HEK293 (cell line): ENCODE data around the gene MANF.

Experiments
- CTCF ChIA-PET: fragments of 350-600 bp; formaldehyde crosslinking; extraction: SDS; loops from one replicate; lab custom pipeline; 2021; ENCODE audit warnings: antibody characterized with exemption; lab: Yijun Ruan, JAX
- POLR2A ChIA-PET: fragments of 300-600 bp; formaldehyde crosslinking; extraction: SDS; loops from one replicate; lab custom pipeline; 2020; ENCODE audit warnings: antibody characterized with exemption, inconsistent platforms; lab: Yijun Ruan, JAX
- H3K27ac ChIP-seq: fragments of 200-500 bp; sonication (Bioruptor generic); 2 replicates; pipeline ENCODE4 v1.5.1; 2014; ENCODE audit warnings: low read depth, low read length, control low read depth, inconsistent platforms; ENCODE audit errors: extremely low read depth
- H3K36me3 ChIP-seq, 2 experiments: fragments of 200-500 bp in 1 of 2; sonication (Bioruptor generic) in 1 of 2; 1 replicate in 1 of 2; 2 replicates in 1 of 2; pipeline ENCODE4 v1.5.1; 2014 to 2017; ENCODE audit warnings: inconsistent platforms in 2 of 2, low read length in 2 of 2; ENCODE audit not compliant: control insufficient read depth in 2 of 2, insufficient read depth in 1 of 2
- H3K4me1 ChIP-seq: fragments of 200-500 bp; sonication (Bioruptor generic); 2 replicates; pipeline ENCODE4 v1.5.1; 2014; ENCODE audit warnings: mild to moderate bottlenecking, low read length, inconsistent platforms; ENCODE audit not compliant: control insufficient read depth, insufficient read depth
- H3K4me3 ChIP-seq: 2 replicates; pipeline ENCODE4 v1.5.1; 2011; ENCODE audit warnings: low read depth, mild to moderate bottlenecking, control low read depth, low read length, moderate library complexity
- H3K9me3 ChIP-seq: fragments of 200-500 bp; sonication (Bioruptor generic); 2 replicates; pipeline ENCODE4 v1.5.1; 2014; ENCODE audit warnings: low read depth, low read length, inconsistent platforms; ENCODE audit not compliant: control insufficient read depth, insufficient read depth
- EGR2 ChIP-seq: fragments of 450-650 bp; formaldehyde crosslinking; IDR thresholded peaks from 2 replicates; pipeline ENCODE4 v1.5.1; 2016; ENCODE audit warnings: low read depth, missing biosample characterization, missing genetic modification characterization
- GFI1B ChIP-seq: fragments of 450-650 bp; formaldehyde crosslinking; IDR thresholded peaks from 2 replicates; pipeline ENCODE4 v1.5.1; 2016; ENCODE audit warnings: missing biosample characterization, missing genetic modification characterization
- HOXA7 ChIP-seq: sonication (generic); formaldehyde crosslinking; IDR thresholded peaks from 2 replicates; pipeline ENCODE4 v1.8.1; 2022; ENCODE audit warnings: missing genetic modification reagents, borderline replicate concordance
- PATZ1 ChIP-seq: fragments of 450-650 bp; formaldehyde crosslinking; IDR thresholded peaks from 2 replicates; pipeline ENCODE4 v1.5.1; 2016; ENCODE audit warnings: missing biosample characterization, missing genetic modification characterization
- RBAK ChIP-seq: fragments of 450-650 bp; formaldehyde crosslinking; IDR thresholded peaks from 2 replicates; pipeline ENCODE4 v1.5.1; 2016; ENCODE audit warnings: missing biosample characterization, missing genetic modification characterization
- ZBTB1 ChIP-seq: fragments of 450-650 bp; formaldehyde crosslinking; IDR thresholded peaks from 2 replicates; pipeline ENCODE4 v1.5.1; 2016; ENCODE audit warnings: missing biosample characterization, missing genetic modification characterization
- ZBTB21 ChIP-seq: fragments of 450-650 bp; formaldehyde crosslinking; IDR thresholded peaks from 2 replicates; pipeline ENCODE4 v1.5.1; 2017; ENCODE audit warnings: missing biosample characterization, missing genetic modification characterization
- ZBTB48 ChIP-seq: fragments of 450-650 bp; formaldehyde crosslinking; IDR thresholded peaks from 2 replicates; pipeline ENCODE4 v1.5.1; 2016; ENCODE audit warnings: missing biosample characterization, missing genetic modification characterization
- ZBTB8A ChIP-seq: fragments of 450-650 bp; formaldehyde crosslinking; IDR thresholded peaks from 2 replicates; pipeline ENCODE4 v1.5.1; 2016; ENCODE audit warnings: missing biosample characterization, missing genetic modification characterization
- ZFHX2 ChIP-seq: fragments of 450-650 bp; formaldehyde crosslinking; conservative IDR thresholded peaks from 2 replicates; pipeline ENCODE4 v1.5.1; 2016; ENCODE audit warnings: missing biosample characterization, missing genetic modification characterization
- ZNF10 ChIP-seq: fragments of 450-650 bp; formaldehyde crosslinking; IDR thresholded peaks from 2 replicates; pipeline ENCODE4 v1.5.1; 2017; ENCODE audit warnings: missing biosample characterization, missing genetic modification characterization
- ZNF112 ChIP-seq: fragments of 450-650 bp; formaldehyde crosslinking; IDR thresholded peaks from 2 replicates; pipeline ENCODE4 v1.5.0; 2017; ENCODE audit warnings: missing biosample characterization, missing genetic modification characterization
- ZNF155 ChIP-seq: fragments of 450-650 bp; formaldehyde crosslinking; IDR thresholded peaks from 2 replicates; pipeline ENCODE4 v1.5.1; 2016; ENCODE audit warnings: missing biosample characterization, missing genetic modification characterization
- ZNF169 ChIP-seq: fragments of 450-650 bp; formaldehyde crosslinking; IDR thresholded peaks from 2 replicates; pipeline ENCODE4 v1.5.1; 2016; ENCODE audit warnings: missing biosample characterization, missing genetic modification characterization
- ZNF19 ChIP-seq: fragments of 450-650 bp; formaldehyde crosslinking; IDR thresholded peaks from 2 replicates; pipeline ENCODE4; 2016; ENCODE audit warnings: missing biosample characterization, missing genetic modification characterization, low read depth
- ZNF23 ChIP-seq: fragments of 450-650 bp; formaldehyde crosslinking; IDR thresholded peaks from 2 replicates; pipeline ENCODE4 v1.5.1; 2016; ENCODE audit warnings: missing biosample characterization, missing genetic modification characterization, borderline replicate concordance
- ZNF248 ChIP-seq: fragments of 450-650 bp; formaldehyde crosslinking; IDR thresholded peaks from 2 replicates; pipeline ENCODE4 v1.5.1; 2017; ENCODE audit warnings: missing biosample characterization, missing genetic modification characterization
- ZNF548 ChIP-seq: fragments of 450-650 bp; formaldehyde crosslinking; IDR thresholded peaks from 2 replicates; pipeline ENCODE4 v1.5.1; 2016; ENCODE audit warnings: missing biosample characterization, missing genetic modification characterization
- ZNF704 ChIP-seq: fragments of 450-650 bp; formaldehyde crosslinking; IDR thresholded peaks from 2 replicates; pipeline ENCODE4 v1.5.1; 2016; ENCODE audit warnings: missing biosample characterization, missing genetic modification characterization
- ZNF830 ChIP-seq: fragments of 450-650 bp; IDR thresholded peaks from 2 replicates; pipeline ENCODE4 v1.5.0; 2018; ENCODE audit warnings: missing biosample characterization, missing genetic modification characterization, low read depth, mild to moderate bottlenecking, moderate library complexity
- TF ChIP-seq, protein P1 (sequence below): fragments of 450-650 bp; formaldehyde crosslinking; IDR thresholded peaks from 2 replicates; pipeline ENCODE4 v1.5.1; 2016; ENCODE audit warnings: missing biosample characterization, missing genetic modification characterization, borderline replicate concordance
- TF ChIP-seq, protein P2 (sequence below): fragments of 450-650 bp; formaldehyde crosslinking; IDR thresholded peaks from 2 replicates; pipeline ENCODE4 v1.5.1; 2016; ENCODE audit warnings: missing biosample characterization, missing genetic modification characterization, low read depth
- TF ChIP-seq, protein P3 (sequence below): fragments of 450-650 bp; formaldehyde crosslinking; IDR thresholded peaks from 2 replicates; pipeline ENCODE4 v1.5.1; 2016; ENCODE audit warnings: missing biosample characterization, missing genetic modification characterization
- TF ChIP-seq, protein P4 (sequence below): fragments of 450-650 bp; formaldehyde crosslinking; IDR thresholded peaks from 2 replicates; pipeline ENCODE4; 2016; ENCODE audit warnings: missing biosample characterization, missing genetic modification characterization

Gene MANF

GRCh38 chr3:51422211-51422610, 37.1 kb downstream of the MANF start (continued):
- TF ChIP-seq EGR2 = no peak
- TF ChIP-seq ZNF704 = no peak

- POLR2A ChIA-PET = no interaction called here
Measured at GRCh38 chr3:51426921-51427320, 41.8 kb downstream of the MANF start.

DNA sequence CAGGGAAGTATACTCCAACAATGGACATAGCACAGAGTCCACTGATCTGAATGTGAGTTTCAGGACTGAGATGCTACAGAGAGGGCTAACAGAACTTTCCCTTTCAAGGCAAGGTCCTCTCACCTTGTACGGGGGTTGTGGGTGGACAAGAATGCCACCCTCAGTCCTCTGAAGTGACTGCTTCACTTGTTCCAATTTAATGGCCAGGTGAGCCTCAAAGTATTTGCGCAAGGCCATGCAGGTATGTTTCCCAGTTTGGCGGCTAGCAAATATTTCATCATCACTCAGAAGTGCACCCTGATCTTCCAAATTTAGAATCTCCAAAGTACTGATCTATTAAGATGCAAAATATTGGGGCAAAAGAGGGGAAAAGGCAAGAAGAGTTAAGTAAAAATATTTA, 44.0 kb downstream of the MANF start:
- H3K4me1 ChIP-seq = no peaks in the 10 kb centered on the region
- H3K4me3 ChIP-seq = no peak overlapping the region
- no peaks in the 10 kb centered on the region for H3K9me3 ChIP-seq
- no peak for TF ChIP-seq ZBTB21
- TF ChIP-seq, protein P1, sequence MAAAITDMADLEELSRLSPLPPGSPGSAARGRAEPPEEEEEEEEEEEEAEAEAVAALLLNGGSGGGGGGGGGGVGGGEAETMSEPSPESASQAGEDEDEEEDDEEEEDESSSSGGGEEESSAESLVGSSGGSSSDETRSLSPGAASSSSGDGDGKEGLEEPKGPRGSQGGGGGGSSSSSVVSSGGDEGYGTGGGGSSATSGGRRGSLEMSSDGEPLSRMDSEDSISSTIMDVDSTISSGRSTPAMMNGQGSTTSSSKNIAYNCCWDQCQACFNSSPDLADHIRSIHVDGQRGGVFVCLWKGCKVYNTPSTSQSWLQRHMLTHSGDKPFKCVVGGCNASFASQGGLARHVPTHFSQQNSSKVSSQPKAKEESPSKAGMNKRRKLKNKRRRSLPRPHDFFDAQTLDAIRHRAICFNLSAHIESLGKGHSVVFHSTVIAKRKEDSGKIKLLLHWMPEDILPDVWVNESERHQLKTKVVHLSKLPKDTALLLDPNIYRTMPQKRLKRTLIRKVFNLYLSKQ (tag by site-specific recombination) = no peak
- TF ChIP-seq, protein P2, sequence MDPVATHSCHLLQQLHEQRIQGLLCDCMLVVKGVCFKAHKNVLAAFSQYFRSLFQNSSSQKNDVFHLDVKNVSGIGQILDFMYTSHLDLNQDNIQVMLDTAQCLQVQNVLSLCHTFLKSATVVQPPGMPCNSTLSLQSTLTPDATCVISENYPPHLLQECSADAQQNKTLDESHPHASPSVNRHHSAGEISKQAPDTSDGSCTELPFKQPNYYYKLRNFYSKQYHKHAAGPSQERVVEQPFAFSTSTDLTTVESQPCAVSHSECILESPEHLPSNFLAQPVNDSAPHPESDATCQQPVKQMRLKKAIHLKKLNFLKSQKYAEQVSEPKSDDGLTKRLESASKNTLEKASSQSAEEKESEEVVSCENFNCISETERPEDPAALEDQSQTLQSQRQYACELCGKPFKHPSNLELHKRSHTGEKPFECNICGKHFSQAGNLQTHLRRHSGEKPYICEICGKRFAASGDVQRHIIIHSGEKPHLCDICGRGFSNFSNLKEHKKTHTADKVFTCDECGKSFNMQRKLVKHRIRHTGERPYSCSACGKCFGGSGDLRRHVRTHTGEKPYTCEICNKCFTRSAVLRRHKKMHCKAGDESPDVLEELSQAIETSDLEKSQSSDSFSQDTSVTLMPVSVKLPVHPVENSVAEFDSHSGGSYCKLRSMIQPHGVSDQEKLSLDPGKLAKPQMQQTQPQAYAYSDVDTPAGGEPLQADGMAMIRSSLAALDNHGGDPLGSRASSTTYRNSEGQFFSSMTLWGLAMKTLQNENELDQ (tag by site-specific recombination) = no peak
- TF ChIP-seq, all 188 proteins: peak for 0
- CTCF ChIA-PET = interaction anchor here (0.7 to 1.4 kb wide), 3 partner anchors 23 to 39 kb away, joined by 3 to 4 read pairs (median 3); no protein-coding TSS in a partner anchor
- POLR2A ChIA-PET = no interaction called here
- H3K36me3 ChIP-seq = peaks cover 9 to 35% of the 10 kb centered on the region in 2 experiments
- no peak overlapping the region for H3K27ac ChIP-seq

More at GRCh38 chr3:51426921-51427320, 41.8 kb downstream of the MANF start:
- peaks cover 15 to 37% of the 10 kb centered on the region in 2 experiments for H3K36me3 ChIP-seq
- CTCF ChIA-PET = interaction anchor here (0.7 to 1.1 kb wide), 2 partner anchors 20 to 37 kb away, joined by 3 to 4 read pairs; no protein-coding TSS in a partner anchor
- H3K9me3 ChIP-seq = no peaks in the 10 kb centered on the region
- H3K4me1 ChIP-seq = no peaks in the 10 kb centered on the region
- TF ChIP-seq PATZ1 (tag by site-specific recombination) (no peak), ZNF169 (tag by site-specific recombination) (no peak), ZFHX2 (tag by site-specific recombination) (no peak), ZNF830 (tag by site-specific recombination) (no peak), ZNF248 (no peak), ZBTB48 (tag by site-specific recombination) (no peak), HOXA7 (CRISPR knock-in tag) (no peak), ZBTB8A (tag by site-specific recombination) (no peak), GFI1B (tag by site-specific recombination) (no peak), ZNF19 (tag by site-specific recombination) (no peak), ZNF10 (no peak), ZNF112 (tag by site-specific recombination) (no peak), RBAK (no peak), ZNF155 (tag by site-specific recombination) (no peak), ZNF23 (tag by site-specific recombination) (no peak), ZNF548 (tag by site-specific recombination) (no peak), ZBTB1 (tag by site-specific recombination) (no peak)
- TF ChIP-seq, protein P3, sequence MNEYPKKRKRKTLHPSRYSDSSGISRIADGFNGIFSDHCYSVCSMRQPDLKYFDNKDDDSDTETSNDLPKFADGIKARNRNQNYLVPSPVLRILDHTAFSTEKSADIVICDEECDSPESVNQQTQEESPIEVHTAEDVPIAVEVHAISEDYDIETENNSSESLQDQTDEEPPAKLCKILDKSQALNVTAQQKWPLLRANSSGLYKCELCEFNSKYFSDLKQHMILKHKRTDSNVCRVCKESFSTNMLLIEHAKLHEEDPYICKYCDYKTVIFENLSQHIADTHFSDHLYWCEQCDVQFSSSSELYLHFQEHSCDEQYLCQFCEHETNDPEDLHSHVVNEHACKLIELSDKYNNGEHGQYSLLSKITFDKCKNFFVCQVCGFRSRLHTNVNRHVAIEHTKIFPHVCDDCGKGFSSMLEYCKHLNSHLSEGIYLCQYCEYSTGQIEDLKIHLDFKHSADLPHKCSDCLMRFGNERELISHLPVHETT (tag by site-specific recombination) = no peak
- TF ChIP-seq, protein P4, sequence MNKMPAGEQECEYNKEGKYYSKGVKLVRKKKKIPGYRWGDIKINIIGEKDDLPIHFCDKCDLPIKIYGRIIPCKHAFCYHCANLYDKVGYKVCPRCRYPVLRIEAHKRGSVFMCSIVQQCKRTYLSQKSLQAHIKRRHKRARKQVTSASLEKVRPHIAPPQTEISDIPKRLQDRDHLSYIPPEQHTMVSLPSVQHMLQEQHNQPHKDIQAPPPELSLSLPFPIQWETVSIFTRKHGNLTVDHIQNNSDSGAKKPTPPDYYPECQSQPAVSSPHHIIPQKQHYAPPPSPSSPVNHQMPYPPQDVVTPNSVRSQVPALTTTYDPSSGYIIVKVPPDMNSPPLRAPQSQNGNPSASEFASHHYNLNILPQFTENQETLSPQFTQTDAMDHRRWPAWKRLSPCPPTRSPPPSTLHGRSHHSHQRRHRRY (tag by site-specific recombination) = no peak
- H3K4me3 ChIP-seq = no peak overlapping the region
- no peak overlapping the region for H3K27ac ChIP-seq
